K562 (cell line): ENCODE results near the gene KRTAP5-7.

Experiments used
- BDP1 ChIP-seq: IDR thresholded peaks from 3 replicates; pipeline ENCODE4 v1.6.1; 2011; ENCODE audit not compliant: insufficient read length, insufficient read depth
- IFI16 ChIP-seq: fragments of 250-450 bp; sonication (Bioruptor Pico); IDR thresholded peaks from 2 replicates; pipeline ENCODE4 v2.1.2; 2022; ENCODE audit warnings: mild to moderate bottlenecking, inconsistent platforms
- MEF2A ChIP-seq: IDR thresholded peaks from 2 replicates; pipeline ENCODE4 v1.6.1; 2011; ENCODE audit warnings: low read depth, mild to moderate bottlenecking, low read length, moderate library complexity; ENCODE audit not compliant: control insufficient read depth
- SP2 ChIP-seq: IDR thresholded peaks from 2 replicates; pipeline ENCODE4 v1.6.1; 2011; ENCODE audit warnings: mild to moderate bottlenecking, low read depth, low read length, moderate library complexity; ENCODE audit not compliant: poor library complexity, severe bottlenecking; ENCODE audit errors: extremely low read depth
- ZNF146 ChIP-seq: IDR thresholded peaks from one replicate; pipeline ENCODE4 v1.6.1; 2018; ENCODE audit warnings: missing compliant biosample characterization; ENCODE audit not compliant: unreplicated experiment
- ZNF184 ChIP-seq: sonication (generic); formaldehyde crosslinking; IDR thresholded peaks from 2 replicates; pipeline ENCODE4 v1.5.0; 2020; ENCODE audit warnings: missing genetic modification reagents
- TF ChIP-seq, protein P1 (sequence below): sonication (generic); formaldehyde crosslinking; IDR thresholded peaks from 2 replicates; pipeline ENCODE4 v1.8.0; 2023; ENCODE audit warnings: mild to moderate bottlenecking, missing genetic modification reagents
- TF ChIP-seq, protein P2 (sequence below), 2 experiments: fragments of 450-650 bp; formaldehyde crosslinking in 1 of 2; IDR thresholded peaks; 2 replicates each; pipeline versions ENCODE4 v1.4.0 to v1.6.1; 2014 to 2020; ENCODE audit warnings: mild to moderate bottlenecking in 2 of 2, borderline replicate concordance in 1 of 2, low read depth in 1 of 2
- TF ChIP-seq, protein P3 (sequence below), 3 experiments: IDR thresholded peaks in 2 of 3; conservative IDR thresholded peaks in 1 of 3; 2 replicates each; pipeline ENCODE4 v1.5.1; 2011 to 2012; ENCODE audit warnings: low read length in 3 of 3, mild to moderate bottlenecking in 3 of 3, control low read depth in 2 of 3, improper control_type of control experiment in 1 of 3, inconsistent platforms in 1 of 3, low read depth in 1 of 3, mixed read lengths in 1 of 3, moderate library complexity in 1 of 3; ENCODE audit not compliant: insufficient read depth in 2 of 3

DNA sequence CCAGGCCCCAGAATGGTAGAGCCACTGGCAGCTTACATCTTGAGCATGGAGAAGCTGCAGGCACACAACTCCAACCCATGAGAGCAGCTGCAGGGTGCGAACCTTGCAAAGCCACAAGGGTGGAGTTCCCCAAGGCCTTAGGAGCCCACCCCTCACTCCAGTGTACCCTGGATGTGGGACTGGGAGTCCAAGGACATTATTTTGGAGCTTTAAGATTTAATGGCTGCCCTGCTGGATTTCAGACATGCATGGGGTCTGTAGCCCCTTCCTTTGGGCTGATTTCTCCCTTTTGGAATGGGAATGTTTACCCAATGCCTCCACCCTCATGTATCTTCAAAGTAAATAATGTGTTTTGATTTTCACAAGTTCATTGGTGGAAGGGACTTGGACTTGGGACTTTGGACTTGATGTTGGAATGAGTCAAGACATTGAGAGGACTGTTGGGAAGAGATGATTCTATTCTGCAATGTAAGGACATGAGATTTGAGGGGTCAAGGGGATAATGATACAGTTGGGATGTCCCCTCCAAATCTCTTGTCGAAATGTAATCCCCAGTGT lies 1.1 kb upstream of the KRTAP5-7 start:
- no peak for TF ChIP-seq IFI16 (CRISPR knock-in tag)
- TF ChIP-seq, protein P1, sequence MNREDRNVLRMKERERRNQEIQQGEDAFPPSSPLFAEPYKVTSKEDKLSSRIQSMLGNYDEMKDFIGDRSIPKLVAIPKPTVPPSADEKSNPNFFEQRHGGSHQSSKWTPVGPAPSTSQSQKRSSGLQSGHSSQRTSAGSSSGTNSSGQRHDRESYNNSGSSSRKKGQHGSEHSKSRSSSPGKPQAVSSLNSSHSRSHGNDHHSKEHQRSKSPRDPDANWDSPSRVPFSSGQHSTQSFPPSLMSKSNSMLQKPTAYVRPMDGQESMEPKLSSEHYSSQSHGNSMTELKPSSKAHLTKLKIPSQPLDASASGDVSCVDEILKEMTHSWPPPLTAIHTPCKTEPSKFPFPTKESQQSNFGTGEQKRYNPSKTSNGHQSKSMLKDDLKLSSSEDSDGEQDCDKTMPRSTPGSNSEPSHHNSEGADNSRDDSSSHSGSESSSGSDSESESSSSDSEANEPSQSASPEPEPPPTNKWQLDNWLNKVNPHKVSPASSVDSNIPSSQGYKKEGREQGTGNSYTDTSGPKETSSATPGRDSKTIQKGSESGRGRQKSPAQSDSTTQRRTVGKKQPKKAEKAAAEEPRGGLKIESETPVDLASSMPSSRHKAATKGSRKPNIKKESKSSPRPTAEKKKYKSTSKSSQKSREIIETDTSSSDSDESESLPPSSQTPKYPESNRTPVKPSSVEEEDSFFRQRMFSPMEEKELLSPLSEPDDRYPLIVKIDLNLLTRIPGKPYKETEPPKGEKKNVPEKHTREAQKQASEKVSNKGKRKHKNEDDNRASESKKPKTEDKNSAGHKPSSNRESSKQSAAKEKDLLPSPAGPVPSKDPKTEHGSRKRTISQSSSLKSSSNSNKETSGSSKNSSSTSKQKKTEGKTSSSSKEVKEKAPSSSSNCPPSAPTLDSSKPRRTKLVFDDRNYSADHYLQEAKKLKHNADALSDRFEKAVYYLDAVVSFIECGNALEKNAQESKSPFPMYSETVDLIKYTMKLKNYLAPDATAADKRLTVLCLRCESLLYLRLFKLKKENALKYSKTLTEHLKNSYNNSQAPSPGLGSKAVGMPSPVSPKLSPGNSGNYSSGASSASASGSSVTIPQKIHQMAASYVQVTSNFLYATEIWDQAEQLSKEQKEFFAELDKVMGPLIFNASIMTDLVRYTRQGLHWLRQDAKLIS (CRISPR knock-in tag), result no peak
- no peak for TF ChIP-seq MEF2A
- TF ChIP-seq ZNF184, result no peak
- TF ChIP-seq SP2, result no peak
- TF ChIP-seq, protein P2, sequence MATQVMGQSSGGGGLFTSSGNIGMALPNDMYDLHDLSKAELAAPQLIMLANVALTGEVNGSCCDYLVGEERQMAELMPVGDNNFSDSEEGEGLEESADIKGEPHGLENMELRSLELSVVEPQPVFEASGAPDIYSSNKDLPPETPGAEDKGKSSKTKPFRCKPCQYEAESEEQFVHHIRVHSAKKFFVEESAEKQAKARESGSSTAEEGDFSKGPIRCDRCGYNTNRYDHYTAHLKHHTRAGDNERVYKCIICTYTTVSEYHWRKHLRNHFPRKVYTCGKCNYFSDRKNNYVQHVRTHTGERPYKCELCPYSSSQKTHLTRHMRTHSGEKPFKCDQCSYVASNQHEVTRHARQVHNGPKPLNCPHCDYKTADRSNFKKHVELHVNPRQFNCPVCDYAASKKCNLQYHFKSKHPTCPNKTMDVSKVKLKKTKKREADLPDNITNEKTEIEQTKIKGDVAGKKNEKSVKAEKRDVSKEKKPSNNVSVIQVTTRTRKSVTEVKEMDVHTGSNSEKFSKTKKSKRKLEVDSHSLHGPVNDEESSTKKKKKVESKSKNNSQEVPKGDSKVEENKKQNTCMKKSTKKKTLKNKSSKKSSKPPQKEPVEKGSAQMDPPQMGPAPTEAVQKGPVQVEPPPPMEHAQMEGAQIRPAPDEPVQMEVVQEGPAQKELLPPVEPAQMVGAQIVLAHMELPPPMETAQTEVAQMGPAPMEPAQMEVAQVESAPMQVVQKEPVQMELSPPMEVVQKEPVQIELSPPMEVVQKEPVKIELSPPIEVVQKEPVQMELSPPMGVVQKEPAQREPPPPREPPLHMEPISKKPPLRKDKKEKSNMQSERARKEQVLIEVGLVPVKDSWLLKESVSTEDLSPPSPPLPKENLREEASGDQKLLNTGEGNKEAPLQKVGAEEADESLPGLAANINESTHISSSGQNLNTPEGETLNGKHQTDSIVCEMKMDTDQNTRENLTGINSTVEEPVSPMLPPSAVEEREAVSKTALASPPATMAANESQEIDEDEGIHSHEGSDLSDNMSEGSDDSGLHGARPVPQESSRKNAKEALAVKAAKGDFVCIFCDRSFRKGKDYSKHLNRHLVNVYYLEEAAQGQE (IDR thresholded peaks at IDR 0.05; ENCODE audit: borderline replicate concordance), result no peak
- TF ChIP-seq, protein P2 (CRISPR knock-in tag; IDR thresholded peaks at IDR 0.05; ENCODE audit: low read depth), result no peak
- TF ChIP-seq, protein P3, sequence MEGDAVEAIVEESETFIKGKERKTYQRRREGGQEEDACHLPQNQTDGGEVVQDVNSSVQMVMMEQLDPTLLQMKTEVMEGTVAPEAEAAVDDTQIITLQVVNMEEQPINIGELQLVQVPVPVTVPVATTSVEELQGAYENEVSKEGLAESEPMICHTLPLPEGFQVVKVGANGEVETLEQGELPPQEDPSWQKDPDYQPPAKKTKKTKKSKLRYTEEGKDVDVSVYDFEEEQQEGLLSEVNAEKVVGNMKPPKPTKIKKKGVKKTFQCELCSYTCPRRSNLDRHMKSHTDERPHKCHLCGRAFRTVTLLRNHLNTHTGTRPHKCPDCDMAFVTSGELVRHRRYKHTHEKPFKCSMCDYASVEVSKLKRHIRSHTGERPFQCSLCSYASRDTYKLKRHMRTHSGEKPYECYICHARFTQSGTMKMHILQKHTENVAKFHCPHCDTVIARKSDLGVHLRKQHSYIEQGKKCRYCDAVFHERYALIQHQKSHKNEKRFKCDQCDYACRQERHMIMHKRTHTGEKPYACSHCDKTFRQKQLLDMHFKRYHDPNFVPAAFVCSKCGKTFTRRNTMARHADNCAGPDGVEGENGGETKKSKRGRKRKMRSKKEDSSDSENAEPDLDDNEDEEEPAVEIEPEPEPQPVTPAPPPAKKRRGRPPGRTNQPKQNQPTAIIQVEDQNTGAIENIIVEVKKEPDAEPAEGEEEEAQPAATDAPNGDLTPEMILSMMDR (IDR thresholded peaks at IDR 0.05 in 2 of 3, conservative IDR thresholded peaks at IDR 0.05 in 1 of 3; ENCODE audit: insufficient read depth in 2 of 3, low read depth in 1 of 3, low read length in 3 of 3), result no peak
- no peak for TF ChIP-seq BDP1
- TF ChIP-seq ZNF146 (CRISPR knock-in tag), result no peak
